ENCODE data around the gene NR1H2. TPM values are rescaled to one million over a fixed set of nuclear protein-coding genes. Genes with fewer than 3 reads are reported as not detected.

NR1H2 gene
- total and polyA plus RNA-seq, 10 donors = 53.1 to 96.0 (median 74.0) TPM

GRCh38 chr19:50392759-50393158, 16.5 kb downstream of the NR1H2 start:
- intact Hi-C loops (cut with DNase I; ENCODE audit: low total_unique reads) = no loop called here
- Histone ChIP-seq H3K27me3 (replicated peaks in 1 of 7) (no peaks in the 10 kb centered on the region), H3K4me3 (no peak overlapping the region), H3K27ac (no peak overlapping the region), H3K36me3 (peaks cover 0 to 37% (median 0%) of the 10 kb centered on the region in 6 donors), H3K9me3 (no peaks in the 10 kb centered on the region), H3K4me1 (peaks cover 0 to 4% (median 1%) of the 10 kb centered on the region in 6 donors)
- TF ChIP-seq CTCF (IDR thresholded peaks at IDR 0.05 in 8 of 11, conservative IDR thresholded peaks at IDR 0.05 in 3 of 11) (no peak), POLR2AphosphoS5 (IDR thresholded peaks at IDR 0.05) (no peak), POLR2A (IDR thresholded peaks at IDR 0.05) (no peak)
- DNase-seq = no peak
- WGBS, 5 donors = 90 to 94% (median 94%) methylated on average over 5 of the region's 5 CpGs

GRCh38 chr19:50393589-50393988, 17.3 kb downstream of the NR1H2 start:
- 71 to 96% (median 85%) methylated on average over 4 of the region's 4 CpGs for WGBS, 5 donors
- intact Hi-C loops (cut with DNase I; ENCODE audit: low total_unique reads) = no loop called here
- no peak for TF ChIP-seq POLR2AphosphoS5 (IDR thresholded peaks at IDR 0.05)
- TF ChIP-seq POLR2A (IDR thresholded peaks at IDR 0.05) = no peak
- TF ChIP-seq CTCF (IDR thresholded peaks at IDR 0.05 in 8 of 11, conservative IDR thresholded peaks at IDR 0.05 in 3 of 11) = no peak

GRCh38 chr19:50394017-50394416, 17.8 kb downstream of the NR1H2 start:
- 94 to 99% (median 97%) methylated on average over 9 of the region's 9 CpGs for WGBS, 5 donors
- H3K36me3 ChIP-seq = peaks cover 0 to 40% (median 2%) of the 10 kb centered on the region in 6 donors
- H3K4me1 ChIP-seq = no peaks in the 10 kb centered on the region
- no peak overlapping the region for H3K27ac ChIP-seq
- TF ChIP-seq POLR2A (IDR thresholded peaks at IDR 0.05) (no peak), CTCF (IDR thresholded peaks at IDR 0.05 in 8 of 11, conservative IDR thresholded peaks at IDR 0.05 in 3 of 11) (no peak), POLR2AphosphoS5 (IDR thresholded peaks at IDR 0.05) (no peak)
- H3K27me3 ChIP-seq (replicated peaks in 1 of 7) = no peaks in the 10 kb centered on the region
- DNase-seq = no peak
- intact Hi-C loops (cut with DNase I; ENCODE audit: low total_unique reads) = no loop called here
- H3K9me3 ChIP-seq = no peaks in the 10 kb centered on the region
- H3K4me3 ChIP-seq = no peak overlapping the region

More at GRCh38 chr19:50393589-50393988, 17.3 kb downstream of the NR1H2 start:
- Histone ChIP-seq H3K4me3 (no peak overlapping the region), H3K4me1 (no peaks in the 10 kb centered on the region), H3K36me3 (peaks cover 0 to 36% (median 0%) of the 10 kb centered on the region in 6 donors), H3K27me3 (replicated peaks in 1 of 7) (no peaks in the 10 kb centered on the region), H3K9me3 (no peaks in the 10 kb centered on the region), H3K27ac (no peak overlapping the region)
- DNase-seq = no peak

GRCh38 chr19:50398675-50399367, 22.6 kb downstream of the NR1H2 start:
- intact Hi-C loops (cut with DNase I; ENCODE audit: low total_unique reads) = no loop called here
- WGBS, 5 donors = 83 to 96% (median 91%) methylated on average over 13 of the region's 13 CpGs
- TF ChIP-seq POLR2AphosphoS5 (IDR thresholded peaks at IDR 0.05) (no peak), POLR2A (IDR thresholded peaks at IDR 0.05) (no peak), CTCF (IDR thresholded peaks at IDR 0.05 in 8 of 11, conservative IDR thresholded peaks at IDR 0.05 in 3 of 11) (no peak)
- DNase-seq = no peak
- Histone ChIP-seq H3K27ac (no peak overlapping the region), H3K4me1 (no peaks in the 10 kb centered on the region), H3K9me3 (no peaks in the 10 kb centered on the region), H3K36me3 (peaks cover 0 to 45% (median 22%) of the 10 kb centered on the region in 6 donors), H3K4me3 (no peak overlapping the region), H3K27me3 (replicated peaks in 1 of 7) (no peaks in the 10 kb centered on the region)
